ENCODE measurements around the gene ANAPC13. TPM values are rescaled to one million over a fixed set of nuclear protein-coding genes. Genes with fewer than 3 reads are reported as not detected.

ANAPC13 gene
- total and polyA plus RNA-seq, 2 of the 4 experiments (the other 2 are of a cell fraction), result 43.4 to 62.9 TPM

- Histone ChIP-seq H2BK15ac (ENCODE audit: low read depth, low read length) (peak overlapping the region; percentile 19; the same call in 2 of the 3 replicates), H3K27me3 (ENCODE audit: control insufficient read depth, insufficient read depth, low read length) (no peaks in the 10 kb centered on the region), H3K4me2 (ENCODE audit: low read depth, low read length) (no peak overlapping the region), H3K4me1 (ENCODE audit: control insufficient read depth, insufficient read depth, low read length) (peaks cover 18% of the 10 kb centered on the region), H3K18ac (ENCODE audit: low read depth, low read length) (peak overlapping the region; percentile 44; the same call in 1 of the 2 replicates), H2BK20ac (ENCODE audit: low read depth, low read length) (peak overlapping the region; percentile 68), H3K4ac (ENCODE audit: low read depth, low read length) (peak overlapping the region; percentile 78), H3K36me3 (ENCODE audit: control insufficient read depth, insufficient read depth, low read length) (no peaks in the 10 kb centered on the region), H3K79me1 (ENCODE audit: low read depth in 1 of 2, low read length in 2 of 2) (peaks cover 3 to 9% of the 10 kb centered on the region in 2 experiments; a peak in 2 of 4 replicates), H3K56ac (ENCODE audit: extremely low read depth, insufficient read depth, low read length) (no peak overlapping the region), H3K23ac (ENCODE audit: low read depth, low read length) (0 out of 2 replicates have a peak overlapping the region, but pooled peaks have one; percentile 6), H4K5ac (ENCODE audit: low read depth, low read length) (peak overlapping the region; percentile 13; the same call in 1 of the 2 replicates), H3K27ac (ENCODE audit: insufficient read depth, low read length) (no peak overlapping the region), H4K91ac (ENCODE audit: insufficient read depth, low read depth, low read length) (peak overlapping the region; percentile 7), H2AK5ac (ENCODE audit: low read depth, low read length) (peak overlapping the region; percentile 78), H3K9ac (ENCODE audit: low read depth, low read length) (no peak overlapping the region), H2BK120ac (ENCODE audit: low read depth, low read length) (peak overlapping the region; percentile 83; the same call in 1 of the 2 replicates), H4K20me1 (ENCODE audit: insufficient read depth, low read length) (no peaks in the 10 kb centered on the region), H4K8ac (ENCODE audit: low read depth in 2 of 2, low read length in 2 of 2) (no peak overlapping the region), H2AFZ (replicated peaks; ENCODE audit: low read length, poor library complexity) (no peak overlapping the region), H3K14ac (replicated peaks; ENCODE audit: low read depth, low read length) (peak overlapping the region; percentile 35; the same call in 1 of the 2 replicates), H3K9me1 (ENCODE audit: insufficient read depth, low read length) (peaks cover 15% of the 10 kb centered on the region), H2BK5ac (ENCODE audit: low read depth, low read length, poor library complexity, severe bottlenecking) (peak overlapping the region; percentile 67), H3K9me3 (ENCODE audit: control insufficient read depth, insufficient read depth, low read length) (no peaks in the 10 kb centered on the region), H3K4me3 (ENCODE audit: insufficient read depth, low read depth, low read length) (no peak overlapping the region), H2AK9ac (replicated peaks; ENCODE audit: low read depth, low read length, poor library complexity) (no peak overlapping the region)
- no peak for DNase-seq
- no peak for ATAC-seq (ENCODE audit: low read depth)
- ChIA-PET CTCF (interaction anchor here (1.5 to 1.6 kb wide), 2 partner anchors 11 to 116 kb away, joined by 3 to 4 read pairs; no protein-coding TSS in a partner anchor), POLR2A (ENCODE audit: unreplicated experiment) (no interaction called here)
- intact Hi-C loops (cut with micrococcal nuclease) (loop anchor here (5.0 kb wide), 1 partner anchor 75 kb away; the partner anchor contains the start of gene AMOTL2), in situ Hi-C loops (cut with MboI; ENCODE audit: low sequenced_read_pairs) (no loop called here), dilution Hi-C loops (cut with HindIII; ENCODE audit: low sequenced_read_pairs, unreplicated experiment) (no loop called here)
- WGBS, 2 experiments (ENCODE audit: extremely low coverage in 2 of 2, insufficient read length in 1 of 2), result no CpG with 5 or more reads among the region's 1 CpG
- BruUV-seq (replicated peaks), result no TSS peak
- TF ChIP-seq RAD21 (IDR thresholded peaks at IDR 0.05; ENCODE audit: low read length), result no peak
- no peak for TF ChIP-seq ELK1 (IDR thresholded peaks at IDR 0.05; ENCODE audit: borderline replicate concordance, low read depth, low read length)
Observed at GRCh38 chr3:134447351-134447750, 38.4 kb downstream of the ANAPC13 start.

Data from IMR-90 (cell line).